HG02870 (cell line): Measurements from ENCODE around the gene VILL.
A peak's percentile ranks its signal among the peaks of the same experiment; 100 is the strongest.
"Not testable (repeated sequence)": the region's sequence is repeated elsewhere in the genome, so short reads cannot be mapped to it uniquely, and the experiment has no call there.

Experiments used
- ATAC-seq: cut with Tn5 transposase; IDR thresholded peaks from one replicate; pipeline ENCODE4 v1.9.1; 2021; ENCODE audit warnings: mild to moderate bottlenecking, moderate library complexity; ENCODE audit not compliant: unreplicated experiment

VILL gene

GRCh38 chr3:37963016-37963415 lies 27.6 kb upstream of the VILL start:
- ATAC-seq, result no peak

DNA sequence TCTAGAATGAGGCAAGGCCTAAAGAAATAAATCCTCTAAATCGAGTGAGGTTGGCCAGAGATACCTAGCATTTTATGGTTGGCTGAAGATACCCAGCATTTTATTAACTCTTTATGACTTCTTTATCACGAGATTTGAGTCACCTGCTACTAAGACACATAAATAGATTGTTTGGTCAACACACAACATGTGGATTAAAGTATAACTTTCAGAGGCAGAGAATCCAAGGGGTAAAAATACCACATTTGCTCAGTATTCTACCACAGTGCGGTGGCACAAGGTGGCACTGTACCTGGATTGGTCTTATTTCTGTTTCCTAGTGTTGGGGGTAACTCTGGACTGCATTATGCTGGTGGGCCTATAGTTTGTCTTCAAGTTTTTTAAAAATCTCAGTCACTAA lies 27.0 kb upstream of the VILL start:
- ATAC-seq, result no peak

DNA sequence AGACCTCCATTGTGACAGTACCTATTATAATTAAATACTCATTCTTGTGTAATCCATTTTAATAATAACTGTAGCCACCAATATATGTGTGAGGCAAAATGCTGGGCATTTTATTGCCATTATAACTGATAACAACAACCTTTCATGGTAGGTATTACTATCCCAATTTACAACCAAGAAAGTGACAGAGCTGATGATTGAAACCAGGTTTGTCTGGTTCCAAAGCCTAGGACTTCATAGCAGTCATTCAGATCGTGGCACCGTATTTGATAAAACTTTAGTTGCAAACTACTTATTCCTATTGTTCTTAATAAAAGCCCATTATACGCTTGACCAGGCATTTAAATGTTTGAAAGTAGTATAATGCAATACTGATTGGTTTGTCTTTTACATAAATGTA lies 26.4 kb upstream of the VILL start:
- no peak for ATAC-seq

GRCh38 chr3:37964716-37965115 lies 25.9 kb upstream of the VILL start:
- ATAC-seq, result no peak

DNA sequence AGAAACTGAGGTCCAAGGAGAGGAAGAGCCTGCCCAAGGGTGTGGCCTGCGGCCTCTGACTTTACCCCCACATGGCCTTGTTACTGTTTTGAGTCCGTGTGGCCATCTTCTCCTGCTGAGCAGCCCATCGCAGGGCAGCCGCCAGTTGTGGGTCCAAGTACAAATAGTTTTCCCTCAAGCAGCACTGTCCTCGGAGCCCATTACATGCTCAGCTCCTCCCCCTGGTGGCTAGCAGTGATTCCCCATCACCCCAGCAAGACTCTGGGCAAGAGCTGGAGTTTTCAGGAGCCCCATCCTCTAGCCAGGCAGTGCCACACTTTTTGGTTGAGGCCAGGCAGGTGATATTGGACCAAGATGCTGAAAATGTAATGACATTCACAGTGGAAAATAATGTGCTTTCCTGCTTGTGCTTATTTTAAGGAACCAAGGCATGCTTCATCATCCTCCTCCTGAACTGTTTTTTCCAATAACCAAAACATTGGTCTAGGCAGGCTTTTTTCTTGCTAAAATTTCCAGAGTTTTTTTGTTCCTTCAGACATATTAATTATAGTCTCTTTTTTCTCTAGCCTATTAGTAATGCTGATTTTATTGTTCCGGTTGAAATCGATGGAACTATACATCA lies 23.2 kb upstream of the VILL start:
- peak; percentile 70 for ATAC-seq

DNA sequence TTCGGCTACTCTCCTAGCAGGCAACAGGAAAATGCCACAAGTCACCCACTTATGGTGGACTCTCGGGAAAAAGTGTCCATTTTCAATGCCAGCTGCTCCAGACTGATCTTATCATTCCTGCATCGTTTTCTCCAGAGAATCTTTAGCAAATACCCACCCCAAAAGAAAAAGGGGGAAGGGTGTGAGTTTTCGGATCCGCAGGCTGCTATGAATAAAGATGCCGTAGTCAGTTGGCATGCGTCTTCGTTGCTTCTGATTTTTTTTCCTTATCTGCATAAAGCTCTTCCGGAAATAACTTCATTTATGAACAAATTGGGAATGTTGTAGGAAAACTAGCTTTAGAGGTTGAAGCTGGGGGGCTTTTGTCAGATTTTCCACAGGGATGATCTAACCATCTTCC lies 22.4 kb upstream of the VILL start:
- no peak for ATAC-seq

DNA sequence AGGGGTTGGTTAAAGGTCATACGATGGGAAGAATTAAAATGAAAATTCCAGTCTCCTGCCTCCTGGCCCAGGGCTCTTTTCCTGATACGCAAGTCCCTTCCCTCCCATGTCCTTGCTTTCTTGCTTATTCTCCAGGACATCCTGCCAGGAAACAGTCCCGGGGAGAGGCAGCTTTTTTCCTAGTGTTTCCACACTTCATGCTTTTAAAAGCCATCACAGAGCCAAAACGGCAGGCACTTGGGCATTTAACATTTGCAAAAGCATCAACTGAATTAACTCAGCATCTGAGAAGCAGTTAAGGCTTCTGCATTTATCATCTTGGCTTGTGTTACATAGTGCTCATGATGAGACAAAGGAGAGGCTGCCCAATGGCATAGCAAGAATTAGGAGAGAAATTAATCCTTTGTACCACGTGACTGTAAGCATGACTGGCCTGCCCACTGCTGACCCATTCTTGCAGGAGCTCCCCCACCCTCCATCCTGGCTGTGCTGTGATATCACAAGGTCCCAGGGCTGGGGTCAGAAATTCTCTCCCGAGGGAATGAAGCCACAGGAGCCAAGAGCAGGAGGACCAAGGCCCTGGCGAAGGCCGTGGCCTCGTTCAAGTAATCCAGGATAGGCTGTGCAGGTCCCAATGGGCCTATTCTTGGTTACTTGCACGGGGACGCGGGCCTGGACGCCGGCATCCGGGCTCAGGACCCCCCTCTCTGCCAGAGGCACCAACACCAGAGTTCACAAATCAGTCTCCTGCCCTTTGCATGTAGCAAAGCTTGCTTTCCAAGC lies 21.6 kb upstream of the VILL start:
- no peak for ATAC-seq

- no peak for ATAC-seq
These were observed 20.9 kb upstream of the VILL start for GRCh38 chr3:37969596-37970100.

GRCh38 chr3:37970802-37971201 lies 19.8 kb upstream of the VILL start:
- ATAC-seq, result no peak

DNA sequence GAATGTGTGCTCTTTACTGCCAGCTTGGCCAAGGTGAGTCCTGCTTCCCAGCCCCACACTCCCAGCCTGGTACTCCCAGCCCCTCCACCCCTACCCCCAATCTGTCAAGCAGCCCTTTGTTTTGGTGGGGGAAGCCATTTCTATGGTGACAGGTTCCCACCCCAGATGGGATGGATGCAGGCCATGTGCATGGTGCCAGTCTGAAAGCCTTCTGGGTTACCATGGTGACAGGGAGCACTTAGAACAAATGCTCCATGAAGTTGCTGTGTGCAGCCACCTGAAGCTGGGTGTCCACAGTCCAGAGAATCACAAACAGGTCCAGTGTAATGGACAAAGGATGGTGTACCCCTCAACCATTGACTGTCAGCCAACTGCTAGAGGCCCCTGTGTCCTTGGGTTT lies 19.1 kb upstream of the VILL start:
- no peak for ATAC-seq

DNA sequence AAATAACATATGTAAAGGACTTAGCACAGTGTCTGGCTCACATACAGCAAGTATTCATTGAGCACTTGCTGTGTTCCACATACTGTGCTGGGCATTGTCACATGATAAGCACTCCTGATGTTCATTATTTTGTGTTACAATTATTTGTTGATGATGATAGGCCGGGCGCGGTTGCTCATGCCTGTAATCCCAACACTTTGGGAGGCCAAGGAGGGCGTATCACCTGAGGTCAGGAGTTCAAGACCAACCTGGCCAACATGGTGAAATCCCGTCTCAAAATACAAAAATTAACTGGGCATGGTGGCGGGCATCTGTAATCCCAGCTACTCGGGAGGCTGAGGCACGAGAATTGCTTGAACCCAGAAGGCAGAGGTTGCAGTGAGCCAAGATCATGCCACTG lies 18.5 kb upstream of the VILL start:
- ATAC-seq, result not testable (repeated sequence)

DNA sequence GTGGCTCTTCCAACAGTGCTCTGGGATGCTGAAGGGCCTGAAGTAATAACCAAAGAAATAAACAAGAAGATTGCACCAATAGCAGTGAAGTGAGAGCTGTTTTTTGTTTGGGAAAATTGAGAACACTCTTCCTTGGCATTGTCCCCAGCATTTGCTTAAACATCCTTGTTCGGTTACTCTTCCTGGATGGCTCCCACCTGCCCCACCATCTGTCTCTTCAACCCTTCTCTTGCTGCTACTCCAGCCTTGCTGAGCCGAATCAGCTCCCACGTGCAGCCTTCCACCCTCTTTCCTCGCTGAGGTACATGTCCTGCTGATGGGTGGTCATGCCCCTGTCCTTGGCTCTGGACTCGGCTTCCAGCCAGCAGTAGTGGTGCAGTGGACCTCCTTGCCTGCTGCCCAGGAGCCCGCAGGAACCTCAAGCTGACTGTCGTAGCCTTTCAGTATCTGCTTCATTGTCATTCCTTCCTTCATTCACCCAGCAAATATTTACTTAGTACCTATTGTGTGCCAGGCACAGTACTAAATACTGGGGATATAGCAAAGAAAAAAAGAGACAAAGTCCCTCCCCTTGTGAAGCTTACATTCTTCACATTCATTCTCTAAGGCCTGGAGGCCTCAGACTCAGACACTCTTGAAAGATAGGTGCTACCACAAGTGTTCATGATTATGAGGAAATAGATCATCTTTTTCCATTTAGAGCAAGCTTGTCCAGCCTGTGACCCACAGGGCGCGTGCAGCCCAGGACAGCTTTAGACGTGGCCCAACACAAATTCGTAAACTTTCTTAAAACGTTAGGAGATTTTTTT lies 17.1 kb upstream of the VILL start:
- no peak for ATAC-seq

DNA sequence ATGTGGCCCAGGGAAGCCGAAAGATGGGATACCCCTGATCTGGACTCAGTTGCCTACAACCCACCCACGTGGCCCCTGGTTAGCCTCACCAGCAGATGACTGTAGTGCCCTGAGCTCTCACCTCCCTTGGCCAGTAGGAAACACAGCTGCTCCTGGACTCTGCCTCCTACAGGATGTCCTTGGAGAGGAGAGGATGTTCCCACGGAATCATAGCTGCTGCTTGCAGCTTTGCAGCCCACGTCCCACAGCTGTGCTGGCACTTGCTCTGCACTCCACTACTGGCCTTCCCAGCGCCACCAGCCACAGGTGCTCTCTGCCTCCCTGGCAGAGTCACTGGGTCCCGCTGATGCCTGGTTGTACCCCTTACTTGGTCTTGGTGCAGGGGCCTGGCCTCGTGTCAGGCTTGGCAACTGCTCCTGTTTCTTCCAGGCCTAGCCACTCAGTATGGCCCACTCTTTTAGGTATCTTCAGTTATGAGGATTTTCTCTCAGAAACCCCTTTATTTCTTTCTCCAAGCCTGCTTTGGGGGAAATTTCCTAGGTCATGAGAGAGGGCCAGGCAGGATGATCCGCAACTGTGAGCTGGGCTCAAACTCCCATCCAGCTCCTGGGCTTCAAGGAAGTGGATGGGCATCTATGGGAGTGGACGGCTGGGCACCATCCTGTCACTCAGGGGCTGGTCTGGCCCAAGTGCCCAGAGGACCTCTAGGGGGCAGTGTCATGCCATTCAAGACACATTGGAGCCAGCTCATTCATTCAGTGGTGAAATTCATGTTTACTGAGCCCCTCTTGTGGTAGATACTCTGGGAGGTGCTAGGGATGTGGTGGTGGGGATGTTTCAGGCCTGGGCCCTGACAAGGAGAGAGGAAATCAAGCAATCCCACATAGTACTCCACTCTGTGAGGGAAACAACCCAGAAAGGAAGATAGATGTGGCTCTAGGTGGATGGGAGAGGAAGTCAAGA lies 16.2 kb upstream of the VILL start:
- peak; percentile 89 for ATAC-seq

- no peak for ATAC-seq
These were observed 10.8 kb upstream of the VILL start for GRCh38 chr3:37979541-37980461.

DNA sequence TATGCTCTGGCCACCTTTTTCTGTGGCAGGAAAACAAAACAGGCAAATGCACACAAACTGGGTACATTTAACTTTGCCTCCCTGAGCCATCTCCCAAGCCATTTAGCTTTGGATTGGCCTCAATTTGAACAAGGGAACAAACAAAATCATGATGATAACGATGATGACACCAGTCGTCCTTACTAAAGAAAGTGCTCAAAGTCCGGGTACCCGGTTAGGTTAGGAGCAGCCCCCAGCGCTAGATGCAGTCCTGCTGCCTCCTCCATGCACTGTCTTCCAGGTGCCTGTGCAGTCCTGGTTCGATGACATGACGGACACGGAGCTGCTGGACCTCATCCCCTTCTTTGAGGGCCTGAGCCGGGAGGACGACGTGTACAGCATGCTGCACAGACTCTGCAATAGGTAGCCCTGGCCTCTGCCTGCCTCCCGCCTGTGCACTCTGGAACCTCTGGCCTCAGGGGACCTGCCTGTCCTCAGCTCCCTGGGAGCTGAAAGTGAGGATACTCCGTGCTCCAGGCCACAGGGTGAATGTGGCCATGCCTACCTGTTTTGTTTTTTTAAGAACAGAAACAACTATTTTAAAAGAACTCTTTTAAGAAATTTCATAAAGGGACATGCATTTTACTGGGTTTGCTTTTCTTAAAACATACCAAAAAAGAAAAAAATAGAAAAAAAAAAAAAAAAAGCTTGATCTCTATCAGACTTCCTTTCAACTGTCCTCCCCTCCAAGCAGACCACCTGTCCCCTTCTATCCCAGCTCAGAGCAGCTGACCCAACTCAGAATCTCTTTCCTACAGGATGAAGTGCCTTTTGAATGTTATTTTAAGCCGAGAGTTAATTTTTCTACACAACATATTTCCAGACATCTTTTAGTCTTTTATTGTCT lies 9.9 kb upstream of the VILL start:
- no peak for ATAC-seq

- no peak for ATAC-seq
These were observed 9.3 kb upstream of the VILL start for GRCh38 chr3:37981348-37981664.

DNA sequence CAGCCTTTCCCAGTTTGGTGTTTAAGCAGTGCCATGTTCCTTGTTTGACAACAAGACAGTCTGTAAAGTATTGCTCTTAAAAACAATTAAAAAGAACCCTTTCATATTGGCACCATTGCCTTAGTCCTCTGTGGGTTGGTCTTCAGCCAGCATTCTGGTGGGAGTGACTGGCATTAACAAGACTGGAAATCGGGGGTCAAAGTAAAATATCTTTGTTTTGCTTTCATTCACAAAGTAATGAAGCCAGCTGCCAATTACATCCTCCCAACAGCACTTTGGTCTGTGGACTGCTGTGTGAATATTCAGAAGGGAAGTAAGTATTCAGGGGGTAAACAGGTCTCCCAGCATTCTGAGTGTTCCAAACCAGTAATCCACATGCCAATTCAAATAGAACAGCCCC lies 8.3 kb upstream of the VILL start:
- no peak for ATAC-seq

GRCh38 chr3:37984051-37984450 lies 6.5 kb upstream of the VILL start:
- ATAC-seq, result no peak

DNA sequence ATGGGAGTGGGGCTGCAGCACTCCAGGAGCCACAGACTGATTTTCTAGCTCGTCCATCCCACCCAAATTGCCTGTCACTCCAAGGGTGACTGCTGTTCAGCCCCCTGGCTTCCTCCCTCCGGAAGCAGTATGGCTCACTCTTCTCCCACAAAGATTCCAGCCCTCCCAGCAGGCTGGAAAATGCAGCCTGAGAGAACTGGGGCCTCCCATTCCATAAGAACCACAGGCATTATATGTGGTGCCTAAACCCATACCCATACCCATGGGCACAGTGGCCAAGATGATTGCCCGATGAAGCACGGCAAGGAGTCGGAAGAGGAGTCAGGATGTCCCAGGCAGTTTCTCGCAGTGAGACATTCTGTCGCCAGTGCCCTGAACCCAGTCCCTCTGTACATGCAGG lies 6.0 kb upstream of the VILL start:
- no peak for ATAC-seq
